ENCODE measurements around the gene PFDN2.

PFDN2 gene

GRCh38 chr1:161117759-161118581 is at the start of gene PFDN2, which contains the start of gene NIT1:
PFDN2 (minus strand) TSS chr1:161118037; CDS start chr1:161118026, 11 bp downstream.
NIT1 (plus strand) TSS chr1:161118105; CDS start chr1:161118177, 72 bp downstream.
- peak; percentile 91 for DNase-seq

- DNase-seq, result no peak
These were observed 49.1 kb upstream of the PFDN2 start for GRCh38 chr1:161166669-161167548.

DNA sequence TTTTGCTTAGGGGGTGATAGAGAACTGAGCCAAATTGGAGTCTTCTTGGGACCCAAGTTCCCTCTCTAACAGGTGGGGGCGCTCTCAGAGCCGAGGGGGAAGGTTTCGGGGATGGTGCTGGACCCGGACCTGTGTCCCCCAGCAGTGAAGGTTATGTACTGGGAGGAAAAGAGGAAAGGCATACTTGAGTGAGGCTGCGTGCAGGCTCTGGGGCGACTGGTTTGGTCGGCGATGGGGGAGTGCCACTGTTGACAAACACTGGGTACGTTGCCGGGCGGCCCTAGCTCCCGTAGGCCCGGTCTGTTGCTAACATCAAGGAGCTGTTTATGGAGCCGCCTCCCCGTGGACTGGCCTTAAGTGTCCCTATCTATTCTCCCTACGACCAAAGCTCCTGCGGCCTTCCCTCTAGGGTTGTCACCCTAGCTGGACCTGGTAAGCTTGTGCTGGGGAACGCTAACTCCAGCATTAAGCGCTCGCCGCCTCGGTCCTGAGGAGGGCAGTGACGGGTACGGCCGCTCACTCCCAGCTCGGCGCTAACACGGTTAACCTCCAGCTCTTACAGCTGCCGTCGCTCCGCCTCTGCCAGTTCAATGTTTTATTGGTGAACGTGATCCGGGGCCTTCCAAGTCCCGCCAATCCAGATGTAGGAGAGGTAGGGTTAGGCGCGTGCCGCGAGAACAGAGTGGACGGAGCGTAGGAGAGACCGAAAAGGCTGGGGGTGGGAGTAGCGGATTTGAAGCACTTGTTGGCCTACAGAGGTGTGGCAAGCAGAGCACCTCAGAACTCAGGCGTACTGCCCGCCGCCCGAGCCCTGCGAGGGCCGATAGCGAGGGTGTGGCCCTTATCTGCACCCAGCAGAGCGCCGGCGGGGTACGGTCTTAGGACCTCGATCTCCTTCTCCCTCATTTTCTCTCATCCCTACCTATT is 48.2 kb upstream of the PFDN2 start, which contains the start of gene PPOX:
Gene PPOX (plus strand): TSS at position 685 of the 927 bp plus-strand sequence. CDS start 422 bp downstream, outside the sequence.
- peak; percentile 97 for DNase-seq

- DNase-seq, result no peak
These were observed 47.2 kb upstream of the PFDN2 start for GRCh38 chr1:161164901-161165610.

DNA sequence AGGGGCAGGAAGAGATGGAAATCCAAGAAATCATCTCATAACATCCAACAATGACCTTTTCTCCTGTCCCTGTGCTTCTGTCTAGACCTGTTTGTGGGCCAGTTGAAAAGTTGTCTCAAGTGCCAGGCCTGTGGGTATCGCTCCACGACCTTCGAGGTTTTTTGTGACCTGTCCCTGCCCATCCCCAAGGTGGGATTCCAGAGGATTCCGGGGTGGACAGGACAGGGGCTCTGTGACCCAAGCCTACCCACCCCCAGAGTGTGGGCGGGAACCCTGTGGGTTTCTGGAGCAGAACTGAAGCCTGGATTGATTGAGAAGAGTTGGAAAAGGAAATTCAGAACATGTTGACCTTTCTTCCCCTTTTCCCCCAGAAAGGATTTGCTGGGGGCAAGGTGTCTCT is 46.0 kb upstream of the PFDN2 start:
- DNase-seq, result no peak

- DNase-seq, result no peak
These were observed 45.0 kb upstream of the PFDN2 start for GRCh38 chr1:161162806-161163205.

GRCh38 chr1:161162052-161162451 is 44.2 kb upstream of the PFDN2 start:
- no peak for DNase-seq

DNA sequence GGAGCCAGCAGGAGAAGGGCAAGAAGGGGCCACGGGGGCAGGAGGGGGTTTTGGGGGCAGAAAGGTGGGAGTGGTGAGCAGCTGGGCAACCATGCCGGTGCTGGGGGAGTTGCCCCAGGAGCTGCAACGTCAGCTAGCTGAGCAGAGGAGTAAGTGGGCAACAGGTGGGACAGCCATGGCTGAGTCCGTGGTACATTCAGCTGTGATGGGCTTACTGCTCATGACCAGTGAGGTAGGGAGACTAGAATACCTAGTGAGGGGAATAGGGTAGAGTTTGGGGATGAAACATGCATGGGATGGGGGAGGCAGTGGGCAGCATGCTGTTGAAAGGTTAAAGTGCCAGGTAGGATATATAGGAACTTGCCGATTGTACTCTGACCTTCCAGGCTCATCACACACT is 43.8 kb upstream of the PFDN2 start:
- no peak for DNase-seq

DNA sequence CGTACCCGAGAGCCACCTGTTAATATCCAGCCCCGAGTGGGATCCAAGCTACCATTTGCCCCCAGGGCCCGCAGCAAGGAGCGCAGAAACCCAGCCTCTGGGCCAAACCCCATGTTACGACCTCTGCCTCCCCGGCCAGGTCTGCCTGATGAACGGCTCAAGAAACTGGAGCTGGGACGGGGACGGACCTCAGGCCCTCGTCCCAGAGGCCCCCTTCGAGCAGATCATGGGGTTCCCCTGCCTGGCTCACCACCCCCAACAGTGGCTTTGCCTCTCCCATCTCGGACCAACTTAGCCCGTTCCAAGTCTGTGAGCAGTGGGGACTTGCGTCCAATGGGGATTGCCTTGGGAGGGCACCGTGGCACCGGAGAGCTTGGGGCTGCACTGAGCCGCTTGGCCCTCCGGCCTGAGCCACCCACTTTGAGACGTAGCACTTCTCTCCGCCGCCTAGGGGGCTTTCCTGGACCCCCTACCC is 42.9 kb upstream of the PFDN2 start:
- no peak for DNase-seq

- no peak for DNase-seq
These were observed 42.0 kb upstream of the PFDN2 start for GRCh38 chr1:161159913-161160243.

- peak; percentile 94 for DNase-seq
These were observed 41.5 kb upstream of the PFDN2 start, which contains the start of gene USP21 for GRCh38 chr1:161159087-161159912. USP21 (plus strand) TSS chr1:161159500; CDS start chr1:161160641, 1,141 bp downstream.

- no peak for DNase-seq
These were observed 40.6 kb upstream of the PFDN2 start for GRCh38 chr1:161158316-161159010.

DNA sequence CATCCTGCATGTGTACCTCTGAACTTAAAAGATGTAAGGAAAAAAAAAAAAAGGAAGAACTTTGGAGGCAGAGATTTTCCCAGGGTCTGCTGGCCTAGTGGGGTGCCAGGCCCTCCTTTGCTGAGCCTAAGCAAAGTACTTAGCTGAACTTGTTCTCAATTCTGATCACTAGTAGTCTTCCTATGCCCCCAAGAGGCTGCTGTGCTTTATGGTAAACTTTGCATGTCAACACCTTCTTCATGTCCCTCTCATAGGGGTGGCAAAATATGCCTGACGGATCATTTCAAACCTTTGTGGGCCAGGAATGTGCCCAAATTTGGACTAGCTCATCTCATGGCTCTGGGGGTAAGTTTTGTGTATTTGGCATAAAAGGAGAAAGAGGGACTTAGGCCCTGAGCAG is 40.0 kb upstream of the PFDN2 start:
- no peak for DNase-seq

GRCh38 chr1:161153682-161154337 is 36.0 kb upstream of the PFDN2 start, which contains the start of gene UFC1:
UFC1 (plus strand) TSS chr1:161153978; CDS start chr1:161153998, 20 bp downstream.
- DNase-seq, result peak; percentile 90

DNA sequence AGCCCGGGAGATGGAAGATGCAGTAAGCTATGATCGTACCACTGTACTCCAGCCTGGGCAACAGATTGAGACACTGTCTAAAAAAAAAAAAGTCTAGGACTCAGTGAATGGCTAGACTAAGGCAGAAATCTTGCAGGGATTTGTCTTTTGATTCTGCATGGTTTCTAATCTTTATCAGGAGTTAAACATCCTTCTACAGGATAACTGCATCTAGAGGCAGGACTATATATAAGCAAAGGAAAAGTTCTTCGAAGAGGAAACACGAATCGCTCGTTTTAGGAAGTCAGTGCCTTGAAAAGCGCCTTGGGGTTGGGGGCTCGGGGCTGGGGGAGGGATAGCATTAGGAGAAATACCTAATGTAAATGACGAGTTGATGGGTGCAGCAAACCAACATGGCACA is 35.3 kb upstream of the PFDN2 start:
- DNase-seq, result no peak

- no peak for DNase-seq
These were observed 28.0 kb upstream of the PFDN2 start for GRCh38 chr1:161145832-161146231.

GRCh38 chr1:161140755-161141400 is 23.0 kb upstream of the PFDN2 start:
- no peak for DNase-seq

- DNase-seq, result peak; percentile 72
These were observed 21.9 kb upstream of the PFDN2 start for GRCh38 chr1:161139766-161140165.

GRCh38 chr1:161138431-161138830 is 20.6 kb upstream of the PFDN2 start:
- no peak for DNase-seq

Data from suppressor macrophage treated with lipopolysaccharide for 4 hours (primary cell).